ENCODE data around the gene PTRH2. TPM values are rescaled to one million over a fixed set of nuclear protein-coding genes. Genes with fewer than 3 reads are reported as not detected.

PTRH2 gene
- total RNA-seq, 1 donor from 2014 or later, result 36.3 TPM

- Histone ChIP-seq H3K4me3 (ENCODE audit: insufficient read depth, low read depth, low read length) (no peak overlapping the region), H3K4me1 (ENCODE audit: insufficient read depth, low read length) (peaks cover 6% of the 10 kb centered on the region), H3K36me3 (ENCODE audit: insufficient read depth, low read length) (peaks cover 5% of the 10 kb centered on the region), H2AFZ (ENCODE audit: low read depth, low read length) (no peak overlapping the region), H3K9ac (ENCODE audit: low read length) (no peak overlapping the region), H3K9me3 (ENCODE audit: insufficient read depth, low read depth, low read length) (no peaks in the 10 kb centered on the region), H3K79me2 (ENCODE audit: insufficient read depth, low read length) (peaks cover 70% of the 10 kb centered on the region), H3K27ac (ENCODE audit: low read depth, low read length) (no peak overlapping the region), H4K20me1 (ENCODE audit: insufficient read depth, low read length) (peaks cover 12% of the 10 kb centered on the region), H3K4me2 (ENCODE audit: low read length) (no peak overlapping the region), H3K27me3 (ENCODE audit: insufficient read depth, low read length) (no peaks in the 10 kb centered on the region)
- Mint-ChIP-seq H3K27me3 (ENCODE audit: low read depth, unreplicated experiment) (no peaks in the 10 kb centered on the region), H3K4me1 (ENCODE audit: low read depth, unreplicated experiment) (peaks cover 8% of the 10 kb centered on the region), H3K4me3 (ENCODE audit: unreplicated experiment) (no peak overlapping the region), H3K36me3 (ENCODE audit: low read depth, unreplicated experiment) (peaks cover 2% of the 10 kb centered on the region), H3K9me3 (ENCODE audit: unreplicated experiment) (no peaks in the 10 kb centered on the region), H3K27ac (ENCODE audit: unreplicated experiment) (no peak overlapping the region)
- TF ChIP-seq EZH2 (IDR thresholded peaks at IDR 0.05; ENCODE audit: insufficient read depth, low read length) (no peak), CTCF (IDR thresholded peaks at IDR 0.05; ENCODE audit: insufficient read depth, low read depth, low read length) (no peak)
- FAIRE-seq (no peak), DNase-seq (ENCODE audit: low read depth) (no peak)
Measured at GRCh38 chr17:59730268-59730834, 23.1 kb upstream of the PTRH2 start.

GRCh38 chr17:59727817-59728533 is 20.7 kb upstream of the PTRH2 start:
- H4K20me1 ChIP-seq (ENCODE audit: insufficient read depth, low read length), result peaks cover 32% of the 10 kb centered on the region
- H3K79me2 ChIP-seq (ENCODE audit: insufficient read depth, low read length), result peaks cover 85% of the 10 kb centered on the region
- no peak overlapping the region for H2AFZ ChIP-seq (ENCODE audit: low read depth, low read length)
- Mint-ChIP-seq H3K27ac (ENCODE audit: unreplicated experiment) (no peak overlapping the region), H3K9me3 (ENCODE audit: unreplicated experiment) (no peaks in the 10 kb centered on the region), H3K27me3 (ENCODE audit: low read depth, unreplicated experiment) (no peaks in the 10 kb centered on the region), H3K4me1 (ENCODE audit: low read depth, unreplicated experiment) (peaks cover 8% of the 10 kb centered on the region), H3K36me3 (ENCODE audit: low read depth, unreplicated experiment) (no peaks in the 10 kb centered on the region), H3K4me3 (ENCODE audit: unreplicated experiment) (no peak overlapping the region)
- DNase-seq (ENCODE audit: low read depth), result no peak
- TF ChIP-seq EZH2 (IDR thresholded peaks at IDR 0.05; ENCODE audit: insufficient read depth, low read length), result no peak
- TF ChIP-seq CTCF (IDR thresholded peaks at IDR 0.05; ENCODE audit: insufficient read depth, low read depth, low read length), result no peak
- H3K4me3 ChIP-seq (ENCODE audit: insufficient read depth, low read depth, low read length), result no peak overlapping the region
- H3K9me3 ChIP-seq (ENCODE audit: insufficient read depth, low read depth, low read length), result no peaks in the 10 kb centered on the region
- no peak overlapping the region for H3K9ac ChIP-seq (ENCODE audit: low read length)
- no peak for FAIRE-seq
- no peak overlapping the region for H3K27ac ChIP-seq (ENCODE audit: low read depth, low read length)
- H3K27me3 ChIP-seq (ENCODE audit: insufficient read depth, low read length), result no peaks in the 10 kb centered on the region
- peaks cover 3% of the 10 kb centered on the region for H3K36me3 ChIP-seq (ENCODE audit: insufficient read depth, low read length)
- H3K4me2 ChIP-seq (ENCODE audit: low read length), result no peak overlapping the region
- H3K4me1 ChIP-seq (ENCODE audit: insufficient read depth, low read length), result peaks cover 6% of the 10 kb centered on the region

GRCh38 chr17:59725691-59726090 is 18.5 kb upstream of the PTRH2 start:
- DNase-seq (ENCODE audit: low read depth), result no peak
- Histone ChIP-seq H3K4me2 (ENCODE audit: low read length) (no peak overlapping the region), H2AFZ (ENCODE audit: low read depth, low read length) (no peak overlapping the region), H3K27ac (ENCODE audit: low read depth, low read length) (no peak overlapping the region), H3K9me3 (ENCODE audit: insufficient read depth, low read depth, low read length) (no peaks in the 10 kb centered on the region), H3K9ac (ENCODE audit: low read length) (no peak overlapping the region), H4K20me1 (ENCODE audit: insufficient read depth, low read length) (peaks cover 49% of the 10 kb centered on the region), H3K79me2 (ENCODE audit: insufficient read depth, low read length) (peaks cover 94% of the 10 kb centered on the region), H3K4me1 (ENCODE audit: insufficient read depth, low read length) (peaks cover 6% of the 10 kb centered on the region), H3K36me3 (ENCODE audit: insufficient read depth, low read length) (no peaks in the 10 kb centered on the region), H3K4me3 (ENCODE audit: insufficient read depth, low read depth, low read length) (no peak overlapping the region), H3K27me3 (ENCODE audit: insufficient read depth, low read length) (no peaks in the 10 kb centered on the region)
- Mint-ChIP-seq H3K4me1 (ENCODE audit: low read depth, unreplicated experiment) (peaks cover 8% of the 10 kb centered on the region), H3K27me3 (ENCODE audit: low read depth, unreplicated experiment) (no peaks in the 10 kb centered on the region), H3K4me3 (ENCODE audit: unreplicated experiment) (no peak overlapping the region), H3K9me3 (ENCODE audit: unreplicated experiment) (no peaks in the 10 kb centered on the region), H3K36me3 (ENCODE audit: low read depth, unreplicated experiment) (no peaks in the 10 kb centered on the region), H3K27ac (ENCODE audit: unreplicated experiment) (no peak overlapping the region)
- FAIRE-seq, result no peak
- no peak for TF ChIP-seq EZH2 (IDR thresholded peaks at IDR 0.05; ENCODE audit: insufficient read depth, low read length)
- TF ChIP-seq CTCF (IDR thresholded peaks at IDR 0.05; ENCODE audit: insufficient read depth, low read depth, low read length), result no peak

Data from astrocyte (in vitro differentiated cells and primary cell).